SK-N-DZ (cell line): ENCODE data around the gene RHOXF2B. TPM values are rescaled to one million over a fixed set of nuclear protein-coding genes. Genes with fewer than 3 reads are reported as not detected.
"Not testable (repeated sequence)": the region's sequence is repeated elsewhere in the genome, so short reads cannot be mapped to it uniquely, and the experiment has no call there.

Source experiments
- DNase-seq: peaks from one replicate; pipeline ENCODE4 v3.0.0-alpha.2; 2015; ENCODE audit warnings: low spot score
- polyA plus RNA-seq, 2 experiments: library from polyadenylated mRNA; depleted of rRNA; stranded (reverse); fragments of >200 nt; gene quantifications; 2 replicates each; pipeline ENCODE4 v1.2.3, GENCODE V29; 2014

RHOXF2B gene
- not detected in 2 replicates for polyA plus RNA-seq (2014; cell fraction: cytosol; rRNA removed)
- not detected in 2 replicates for polyA plus RNA-seq (2014; cell fraction: nucleus; rRNA removed)

- DNase-seq: not testable (repeated sequence)
Measured at GRCh38 chrX:120077590-120077989, at the start of gene RHOXF2B. RHOXF2B (minus strand) TSS chrX:120077690; CDS start chrX:120077552, 138 bp downstream.

GRCh38 chrX:120125444-120125843, 48.0 kb upstream of the RHOXF2B start:
- no peak for DNase-seq

GRCh38 chrX:120120223-120120622, 42.7 kb upstream of the RHOXF2B start:
- no peak for DNase-seq

- no peak for DNase-seq
Measured at GRCh38 chrX:120115438-120115963, 38.0 kb upstream of the RHOXF2B start, which contains the start of gene RHOXF1. RHOXF1 (minus strand) TSS chrX:120115913; CDS start chrX:120115862, 51 bp downstream.

GRCh38 chrX:120111611-120112010, 34.1 kb upstream of the RHOXF2B start:
- DNase-seq: no peak

GRCh38 chrX:120109378-120109777, 31.9 kb upstream of the RHOXF2B start:
- no peak for DNase-seq

- not testable (repeated sequence) for DNase-seq
Measured at GRCh38 chrX:120104707-120105106, 27.2 kb upstream of the RHOXF2B start.

GRCh38 chrX:120101057-120101456, 23.6 kb upstream of the RHOXF2B start:
- not testable (repeated sequence) for DNase-seq

- DNase-seq: no peak
Measured at GRCh38 chrX:120090208-120090607, 12.7 kb upstream of the RHOXF2B start.

- DNase-seq: no peak
Measured at GRCh38 chrX:120087289-120088017, 10.0 kb upstream of the RHOXF2B start.

- not testable (repeated sequence) for DNase-seq
Measured at GRCh38 chrX:120085553-120086185, 8.2 kb upstream of the RHOXF2B start.

GRCh38 chrX:120066169-120066568, 11.3 kb downstream of the RHOXF2B start:
- DNase-seq: not testable (repeated sequence)

- DNase-seq: not testable (repeated sequence)
Measured at GRCh38 chrX:120042712-120043111, 34.8 kb downstream of the RHOXF2B start.

GRCh38 chrX:120042247-120042646, 35.2 kb downstream of the RHOXF2B start:
- not testable (repeated sequence) for DNase-seq

GRCh38 chrX:120040176-120040575, 37.3 kb downstream of the RHOXF2B start:
- DNase-seq: not testable (repeated sequence)

GRCh38 chrX:120039087-120039733, 38.3 kb downstream of the RHOXF2B start:
- DNase-seq: not testable (repeated sequence)

- DNase-seq: no peak
Measured at GRCh38 chrX:120036704-120037103, 40.8 kb downstream of the RHOXF2B start.

GRCh38 chrX:120035522-120036309, 41.8 kb downstream of the RHOXF2B start:
- DNase-seq: peak; percentile 27

- no peak for DNase-seq
Measured at GRCh38 chrX:120029354-120029753, 48.1 kb downstream of the RHOXF2B start.

GRCh38 chrX:120023259-120023658, 54.2 kb downstream of the RHOXF2B start:
- DNase-seq: no peak

- DNase-seq: no peak
Measured at GRCh38 chrX:120022763-120023162, 54.7 kb downstream of the RHOXF2B start.
